ENCODE results near the gene TGFBR3L. TPM values are rescaled to one million over a fixed set of nuclear protein-coding genes. Genes with fewer than 3 reads are reported as not detected.

TGFBR3L gene
- total and polyA plus RNA-seq, 2 of the 13 experiments (the other 11 are each of a cell fraction or from before 2014, with no cell fraction given) = 0.20 to 1.0 TPM

DNA sequence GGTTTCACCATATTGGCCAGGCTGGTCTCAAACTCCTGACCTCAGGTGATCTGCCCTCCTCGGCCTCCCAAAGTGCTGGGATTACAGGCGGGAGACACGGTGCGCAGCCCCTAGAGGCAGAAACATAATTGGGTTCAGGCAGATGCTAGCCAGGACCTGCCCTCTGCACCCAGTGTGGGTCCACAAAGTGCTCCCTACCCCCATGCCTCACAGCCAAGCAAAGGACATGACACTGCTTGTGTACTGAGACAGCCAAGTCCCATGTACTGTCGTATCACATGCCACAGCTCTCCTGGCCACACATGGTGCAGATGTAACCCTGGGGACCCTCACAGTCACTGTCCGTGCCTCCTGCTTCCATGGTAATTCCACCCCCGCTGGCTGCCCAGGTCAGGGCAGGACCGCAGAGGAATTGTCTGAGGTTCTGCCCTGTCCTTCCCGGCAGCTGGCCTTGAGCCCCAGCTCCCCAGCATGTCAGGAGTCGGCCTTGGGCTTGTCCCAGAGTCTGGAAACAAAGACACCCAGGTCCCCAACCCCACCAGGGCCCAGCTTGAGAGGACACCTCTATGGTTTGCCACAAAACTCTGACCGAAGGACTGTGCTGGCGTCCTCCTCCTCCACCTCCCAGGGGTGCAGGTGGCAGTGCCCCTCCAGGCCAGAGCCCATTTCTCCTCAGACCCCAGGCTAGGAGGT, 48.1 kb upstream of the TGFBR3L start (continued):
- TF ChIP-seq, protein P1, sequence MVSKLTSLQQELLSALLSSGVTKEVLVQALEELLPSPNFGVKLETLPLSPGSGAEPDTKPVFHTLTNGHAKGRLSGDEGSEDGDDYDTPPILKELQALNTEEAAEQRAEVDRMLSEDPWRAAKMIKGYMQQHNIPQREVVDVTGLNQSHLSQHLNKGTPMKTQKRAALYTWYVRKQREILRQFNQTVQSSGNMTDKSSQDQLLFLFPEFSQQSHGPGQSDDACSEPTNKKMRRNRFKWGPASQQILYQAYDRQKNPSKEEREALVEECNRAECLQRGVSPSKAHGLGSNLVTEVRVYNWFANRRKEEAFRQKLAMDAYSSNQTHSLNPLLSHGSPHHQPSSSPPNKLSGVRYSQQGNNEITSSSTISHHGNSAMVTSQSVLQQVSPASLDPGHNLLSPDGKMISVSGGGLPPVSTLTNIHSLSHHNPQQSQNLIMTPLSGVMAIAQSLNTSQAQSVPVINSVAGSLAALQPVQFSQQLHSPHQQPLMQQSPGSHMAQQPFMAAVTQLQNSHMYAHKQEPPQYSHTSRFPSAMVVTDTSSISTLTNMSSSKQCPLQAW (CRISPR knock-in tag; IDR thresholded peaks at IDR 0.05) = peak; percentile 26; the same call in 1 of the 2 replicates
- TF ChIP-seq TEAD3 (CRISPR knock-in tag; optimal IDR thresholded peaks at IDR 0.05; ENCODE audit: borderline replicate concordance) = peak; percentile 47
- TF ChIP-seq, protein P2, sequence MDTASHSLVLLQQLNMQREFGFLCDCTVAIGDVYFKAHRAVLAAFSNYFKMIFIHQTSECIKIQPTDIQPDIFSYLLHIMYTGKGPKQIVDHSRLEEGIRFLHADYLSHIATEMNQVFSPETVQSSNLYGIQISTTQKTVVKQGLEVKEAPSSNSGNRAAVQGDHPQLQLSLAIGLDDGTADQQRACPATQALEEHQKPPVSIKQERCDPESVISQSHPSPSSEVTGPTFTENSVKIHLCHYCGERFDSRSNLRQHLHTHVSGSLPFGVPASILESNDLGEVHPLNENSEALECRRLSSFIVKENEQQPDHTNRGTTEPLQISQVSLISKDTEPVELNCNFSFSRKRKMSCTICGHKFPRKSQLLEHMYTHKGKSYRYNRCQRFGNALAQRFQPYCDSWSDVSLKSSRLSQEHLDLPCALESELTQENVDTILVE (CRISPR knock-in tag; IDR thresholded peaks at IDR 0.05) = no peak
- no peak for TF ChIP-seq ARNTL (CRISPR knock-in tag; IDR thresholded peaks at IDR 0.05)
- TF ChIP-seq, protein P3, sequence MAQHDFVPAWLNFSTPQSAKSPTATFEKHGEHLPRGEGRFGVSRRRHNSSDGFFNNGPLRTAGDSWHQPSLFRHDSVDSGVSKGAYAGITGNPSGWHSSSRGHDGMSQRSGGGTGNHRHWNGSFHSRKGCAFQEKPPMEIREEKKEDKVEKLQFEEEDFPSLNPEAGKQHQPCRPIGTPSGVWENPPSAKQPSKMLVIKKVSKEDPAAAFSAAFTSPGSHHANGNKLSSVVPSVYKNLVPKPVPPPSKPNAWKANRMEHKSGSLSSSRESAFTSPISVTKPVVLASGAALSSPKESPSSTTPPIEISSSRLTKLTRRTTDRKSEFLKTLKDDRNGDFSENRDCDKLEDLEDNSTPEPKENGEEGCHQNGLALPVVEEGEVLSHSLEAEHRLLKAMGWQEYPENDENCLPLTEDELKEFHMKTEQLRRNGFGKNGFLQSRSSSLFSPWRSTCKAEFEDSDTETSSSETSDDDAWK (CRISPR knock-in tag; IDR thresholded peaks at IDR 0.05) = no peak
- TF ChIP-seq FOXA1 (IDR thresholded peaks at IDR 0.05) = no peak
- 0 out of 2 replicates have a peak, but pooled peaks have one; percentile 25 for TF ChIP-seq FOXA1 (CRISPR knock-in tag; IDR thresholded peaks at IDR 0.05)
- 0 out of 2 replicates have a peak, but pooled peaks have one; percentile 24 for TF ChIP-seq ERF (CRISPR knock-in tag; IDR thresholded peaks at IDR 0.05)
- TF ChIP-seq, protein P4, sequence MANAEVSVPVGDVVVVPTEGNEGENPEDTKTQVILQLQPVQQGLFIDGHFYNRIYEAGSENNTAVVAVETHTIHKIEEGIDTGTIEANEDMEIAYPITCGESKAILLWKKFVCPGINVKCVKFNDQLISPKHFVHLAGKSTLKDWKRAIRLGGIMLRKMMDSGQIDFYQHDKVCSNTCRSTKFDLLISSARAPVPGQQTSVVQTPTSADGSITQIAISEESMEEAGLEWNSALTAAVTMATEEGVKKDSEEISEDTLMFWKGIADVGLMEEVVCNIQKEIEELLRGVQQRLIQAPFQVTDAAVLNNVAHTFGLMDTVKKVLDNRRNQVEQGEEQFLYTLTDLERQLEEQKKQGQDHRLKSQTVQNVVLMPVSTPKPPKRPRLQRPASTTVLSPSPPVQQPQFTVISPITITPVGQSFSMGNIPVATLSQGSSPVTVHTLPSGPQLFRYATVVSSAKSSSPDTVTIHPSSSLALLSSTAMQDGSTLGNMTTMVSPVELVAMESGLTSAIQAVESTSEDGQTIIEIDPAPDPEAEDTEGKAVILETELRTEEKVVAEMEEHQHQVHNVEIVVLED (CRISPR knock-in tag; IDR thresholded peaks at IDR 0.05; ENCODE audit: borderline replicate concordance) = no peak
- TF ChIP-seq, protein P5, sequence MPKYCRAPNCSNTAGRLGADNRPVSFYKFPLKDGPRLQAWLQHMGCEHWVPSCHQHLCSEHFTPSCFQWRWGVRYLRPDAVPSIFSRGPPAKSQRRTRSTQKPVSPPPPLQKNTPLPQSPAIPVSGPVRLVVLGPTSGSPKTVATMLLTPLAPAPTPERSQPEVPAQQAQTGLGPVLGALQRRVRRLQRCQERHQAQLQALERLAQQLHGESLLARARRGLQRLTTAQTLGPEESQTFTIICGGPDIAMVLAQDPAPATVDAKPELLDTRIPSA (CRISPR knock-in tag; IDR thresholded peaks at IDR 0.05; ENCODE audit: borderline replicate concordance) = no peak
- TF ChIP-seq ZNF724P (CRISPR knock-in tag; IDR thresholded peaks at IDR 0.05; ENCODE audit: borderline replicate concordance) = no peak
- TF ChIP-seq ZNF788 (CRISPR knock-in tag; IDR thresholded peaks at IDR 0.05; ENCODE audit: borderline replicate concordance) = 0 out of 2 replicates have a peak, but pooled peaks have one; percentile 50
- TF ChIP-seq ZNF674 (CRISPR knock-in tag; IDR thresholded peaks at IDR 0.05; ENCODE audit: low read depth) = 0 out of 2 replicates have a peak, but pooled peaks have one; percentile 38
- TF ChIP-seq RXRB (CRISPR knock-in tag; IDR thresholded peaks at IDR 0.05; ENCODE audit: borderline replicate concordance) = peak; percentile 12; the same call in 1 of the 2 replicates
- no peak for TF ChIP-seq NFRKB (IDR thresholded peaks at IDR 0.05)
- TF ChIP-seq KLF11 (CRISPR knock-in tag; IDR thresholded peaks at IDR 0.05) = no peak

Measured in HepG2 (cell line).